NCI-H2029 (cell line): ENCODE measurements around the gene EFNA2.
A peak's percentile ranks its signal among the peaks of the same experiment; 100 is the strongest.

Source experiments
- DNase-seq: peaks from one replicate; lab custom pipeline; 2025; lab: John Stamatoyannopoulos, UW

The EFNA2 gene

GRCh38 chr19:1272423-1273262 lies 13.0 kb upstream of the EFNA2 start:
- no peak for DNase-seq

GRCh38 chr19:1273263-1274041 lies 12.2 kb upstream of the EFNA2 start:
- no peak for DNase-seq

GRCh38 chr19:1274081-1274851 lies 11.4 kb upstream of the EFNA2 start:
- no peak for DNase-seq

- DNase-seq: no peak
Measured at GRCh38 chr19:1274852-1275259, 10.8 kb upstream of the EFNA2 start.

- DNase-seq: peak; percentile 96
Measured at GRCh38 chr19:1275260-1275975, 10.3 kb upstream of the EFNA2 start, which contains the start of gene FAM174C. TSS of gene FAM174C (plus strand) at chr19:1275530. CDS start at chr19:1275550, 20 bp downstream.

GRCh38 chr19:1275976-1276627 lies 9.6 kb upstream of the EFNA2 start:
- DNase-seq: no peak

GRCh38 chr19:1276628-1277022 lies 9.0 kb upstream of the EFNA2 start:
- no peak for DNase-seq

- DNase-seq: no peak
Measured at GRCh38 chr19:1277061-1277460, 8.6 kb upstream of the EFNA2 start.

GRCh38 chr19:1278074-1278473 lies 7.6 kb upstream of the EFNA2 start:
- DNase-seq: no peak

- DNase-seq: no peak
Measured at GRCh38 chr19:1278713-1279660, 6.7 kb upstream of the EFNA2 start.

GRCh38 chr19:1279782-1280341 lies 5.8 kb upstream of the EFNA2 start:
- DNase-seq: peak; percentile 66

GRCh38 chr19:1280636-1281568 lies 4.8 kb upstream of the EFNA2 start:
- no peak for DNase-seq

- DNase-seq: no peak
Measured at GRCh38 chr19:1281569-1282287, 3.9 kb upstream of the EFNA2 start.

GRCh38 chr19:1282588-1283206 lies 3.0 kb upstream of the EFNA2 start:
- no peak for DNase-seq

- DNase-seq: no peak
Measured at GRCh38 chr19:1283207-1283916, 2.3 kb upstream of the EFNA2 start.

GRCh38 chr19:1283917-1284292 lies 1.8 kb upstream of the EFNA2 start:
- no peak for DNase-seq
